ACC112 (cell line): ENCODE results near the gene CAMSAP3.

ENCODE experiments used
- H2AFZ ChIP-seq: fragments of 200-600 bp; sonication (generic); one replicate; pipeline ENCODE4 v1.6.0; 2017; ENCODE audit warnings: antibody characterized with exemption, low read length; ENCODE audit not compliant: unreplicated experiment
- H3K27ac ChIP-seq: fragments of 200-600 bp; sonication (generic); 2 replicates; pipeline ENCODE4 v1.5.1; 2014; ENCODE audit warnings: low read depth, mild to moderate bottlenecking, antibody characterized with exemption, low read length, moderate library complexity
- H3K27me3 ChIP-seq: fragments of 200-600 bp; sonication (generic); 2 replicates; pipeline ENCODE4 v1.6.1; 2014; ENCODE audit warnings: mild to moderate bottlenecking, antibody characterized with exemption, low read length, moderate library complexity, mixed read lengths; ENCODE audit not compliant: insufficient read depth
- H3K36me3 ChIP-seq: fragments of 200-600 bp; sonication (generic); 2 replicates; pipeline ENCODE4 v1.6.1; 2016; ENCODE audit warnings: mild to moderate bottlenecking, antibody characterized with exemption, low read length, moderate library complexity, mixed read lengths; ENCODE audit not compliant: insufficient read depth
- H3K4me1 ChIP-seq: fragments of 200-600 bp; sonication (generic); one replicate; pipeline ENCODE4 v1.6.1; 2016; ENCODE audit warnings: low read length, mixed read lengths; ENCODE audit not compliant: insufficient read depth, unreplicated experiment, control insufficient read depth
- H3K4me3 ChIP-seq: fragments of 200-600 bp; sonication (generic); 2 replicates; pipeline ENCODE4 v1.5.1; 2014; ENCODE audit warnings: mild to moderate bottlenecking, low read depth, low read length
- H3K79me2 ChIP-seq: fragments of 200-600 bp; sonication (generic); one replicate; pipeline ENCODE4 v1.6.0; 2016; ENCODE audit warnings: low read length; ENCODE audit not compliant: control insufficient read depth, unreplicated experiment, insufficient read depth

CAMSAP3 gene

GRCh38 chr19:7622933-7623685, 27.4 kb downstream of the CAMSAP3 start:
- Histone ChIP-seq H3K27ac (no peak overlapping the region), H2AFZ (no peak overlapping the region), H3K36me3 (no peaks in the 10 kb centered on the region; the same call in 1 of the 2 replicates), H3K79me2 (peaks cover 18% of the 10 kb centered on the region), H3K4me1 (no peaks in the 10 kb centered on the region), H3K27me3 (no peaks in the 10 kb centered on the region), H3K4me3 (no peak overlapping the region)

- Histone ChIP-seq H3K36me3 (no peaks in the 10 kb centered on the region; the same call in 1 of the 2 replicates), H3K4me3 (no peak overlapping the region), H3K27me3 (no peaks in the 10 kb centered on the region), H3K27ac (no peak overlapping the region), H3K4me1 (no peaks in the 10 kb centered on the region), H3K79me2 (peaks cover 26% of the 10 kb centered on the region), H2AFZ (no peak overlapping the region)
Observed at GRCh38 chr19:7623725-7624603, 28.3 kb downstream of the CAMSAP3 start.

- Histone ChIP-seq H3K4me1 (no peaks in the 10 kb centered on the region), H3K79me2 (peaks cover 32% of the 10 kb centered on the region), H3K36me3 (no peaks in the 10 kb centered on the region; the same call in 1 of the 2 replicates), H3K27ac (no peak overlapping the region), H3K27me3 (no peaks in the 10 kb centered on the region), H2AFZ (no peak overlapping the region), H3K4me3 (no peak overlapping the region)
Observed at GRCh38 chr19:7624810-7625209, 29.1 kb downstream of the CAMSAP3 start.

GRCh38 chr19:7625763-7626372, 30.2 kb downstream of the CAMSAP3 start:
- Histone ChIP-seq H3K4me1 (no peaks in the 10 kb centered on the region), H3K27me3 (no peaks in the 10 kb centered on the region), H3K4me3 (no peak overlapping the region), H3K36me3 (no peaks in the 10 kb centered on the region; the same call in 1 of the 2 replicates), H2AFZ (no peak overlapping the region), H3K79me2 (peaks cover 43% of the 10 kb centered on the region), H3K27ac (no peak overlapping the region)

GRCh38 chr19:7627166-7627565, 31.5 kb downstream of the CAMSAP3 start:
- H3K79me2 ChIP-seq, result peaks cover 46% of the 10 kb centered on the region
- no peaks in the 10 kb centered on the region for H3K4me1 ChIP-seq
- H2AFZ ChIP-seq, result no peak overlapping the region
- no peak overlapping the region for H3K27ac ChIP-seq
- H3K36me3 ChIP-seq, result no peaks in the 10 kb centered on the region; the same call in 1 of the 2 replicates
- no peak overlapping the region for H3K4me3 ChIP-seq
- no peaks in the 10 kb centered on the region for H3K27me3 ChIP-seq

- Histone ChIP-seq H3K27me3 (no peaks in the 10 kb centered on the region), H3K27ac (peak overlapping the region; percentile 36; the same call in 1 of the 2 replicates), H3K79me2 (peaks cover 46% of the 10 kb centered on the region), H2AFZ (peak overlapping the region; percentile 64), H3K4me3 (peak overlapping the region; percentile 98), H3K4me1 (no peaks in the 10 kb centered on the region), H3K36me3 (no peaks in the 10 kb centered on the region)
Observed at GRCh38 chr19:7628589-7629311, 33.1 kb downstream of the CAMSAP3 start.

GRCh38 chr19:7629347-7630054, 33.8 kb downstream of the CAMSAP3 start, which contains the start of the genes PET100 and XAB2:
Gene PET100 (plus strand): TSS chr19:7629793. CDS start chr19:7629834, 41 bp downstream.
Gene XAB2 (minus strand): TSS chr19:7629545. CDS start chr19:7629527, 18 bp downstream.
- Histone ChIP-seq H3K4me3 (peak within 1 kb of the TSS; percentile 98), H3K27ac (peak within 1 kb of the TSS; percentile 36; the same call in 1 of the 2 replicates), H3K79me2 (peaks cover 46% of the 10 kb centered on the region), H2AFZ (peak within 1 kb of the TSS; percentile 92), H3K4me1 (no peaks in the 10 kb centered on the region), H3K27me3 (no peaks in the 10 kb centered on the region), H3K36me3 (no peaks in the 10 kb centered on the region)

- Histone ChIP-seq H3K27me3 (no peaks in the 10 kb centered on the region), H3K79me2 (peaks cover 41% of the 10 kb centered on the region)
Observed at GRCh38 chr19:7631577-7631976, 35.9 kb downstream of the CAMSAP3 start.

GRCh38 chr19:7632340-7633203, 36.9 kb downstream of the CAMSAP3 start:
- H3K36me3 ChIP-seq, result no peaks in the 10 kb centered on the region
- no peaks in the 10 kb centered on the region for H3K27me3 ChIP-seq
- no peak overlapping the region for H3K27ac ChIP-seq
- no peaks in the 10 kb centered on the region for H3K4me1 ChIP-seq
- no peak overlapping the region for H3K4me3 ChIP-seq
- H2AFZ ChIP-seq, result no peak overlapping the region
- peaks cover 33% of the 10 kb centered on the region for H3K79me2 ChIP-seq

More at GRCh38 chr19:7631577-7631976, 35.9 kb downstream of the CAMSAP3 start:
- Histone ChIP-seq H3K27ac (no peak overlapping the region), H3K36me3 (no peaks in the 10 kb centered on the region), H3K4me3 (no peak overlapping the region), H2AFZ (no peak overlapping the region), H3K4me1 (no peaks in the 10 kb centered on the region)
